Measurements from ENCODE around the gene NRM. TPM values are rescaled to one million over a fixed set of nuclear protein-coding genes. Genes with fewer than 3 reads are reported as not detected.

The NRM gene
- total and polyA plus RNA-seq, 2 of the 13 experiments (the other 11 are each of a cell fraction or from before 2014, with no cell fraction given): 12.5 to 16.0 TPM

DNA sequence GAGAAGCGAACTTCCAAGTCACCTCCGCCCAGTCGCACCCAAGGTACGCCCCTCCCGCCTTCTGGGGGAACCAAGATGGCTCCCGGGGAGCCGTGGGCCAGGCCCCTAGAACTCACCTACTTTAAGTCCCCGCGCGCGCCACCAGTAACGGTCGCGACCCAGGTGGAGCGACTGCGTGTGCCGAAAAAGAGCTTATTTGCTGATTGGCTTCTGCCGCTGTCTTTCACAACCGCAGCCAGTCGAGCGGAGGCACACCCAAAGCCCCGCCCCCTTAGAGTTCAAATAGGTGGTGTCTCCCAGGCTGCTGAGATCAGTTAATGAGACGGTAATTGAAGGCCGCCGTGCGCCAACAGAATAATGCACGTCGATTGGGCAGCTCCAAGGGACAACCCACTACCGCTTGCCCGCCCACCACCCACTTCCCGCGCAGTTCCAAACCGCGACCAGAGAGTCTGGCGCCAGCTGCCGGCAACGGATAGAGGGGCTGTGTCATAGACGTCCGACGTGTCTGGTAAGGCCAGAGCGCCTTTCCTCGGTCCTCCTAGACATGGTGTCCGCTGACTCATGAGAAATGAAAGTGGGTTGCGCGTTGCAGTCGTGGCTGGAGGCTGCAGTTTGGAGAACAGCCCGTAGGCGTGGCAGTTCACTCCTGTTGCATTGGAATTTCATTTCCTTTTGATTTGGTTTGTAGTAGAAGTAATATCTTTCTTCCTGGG is 26.5 kb upstream of the NRM start, which contains the start of gene MDC1 (continued):
- TF ChIP-seq, protein P1, sequence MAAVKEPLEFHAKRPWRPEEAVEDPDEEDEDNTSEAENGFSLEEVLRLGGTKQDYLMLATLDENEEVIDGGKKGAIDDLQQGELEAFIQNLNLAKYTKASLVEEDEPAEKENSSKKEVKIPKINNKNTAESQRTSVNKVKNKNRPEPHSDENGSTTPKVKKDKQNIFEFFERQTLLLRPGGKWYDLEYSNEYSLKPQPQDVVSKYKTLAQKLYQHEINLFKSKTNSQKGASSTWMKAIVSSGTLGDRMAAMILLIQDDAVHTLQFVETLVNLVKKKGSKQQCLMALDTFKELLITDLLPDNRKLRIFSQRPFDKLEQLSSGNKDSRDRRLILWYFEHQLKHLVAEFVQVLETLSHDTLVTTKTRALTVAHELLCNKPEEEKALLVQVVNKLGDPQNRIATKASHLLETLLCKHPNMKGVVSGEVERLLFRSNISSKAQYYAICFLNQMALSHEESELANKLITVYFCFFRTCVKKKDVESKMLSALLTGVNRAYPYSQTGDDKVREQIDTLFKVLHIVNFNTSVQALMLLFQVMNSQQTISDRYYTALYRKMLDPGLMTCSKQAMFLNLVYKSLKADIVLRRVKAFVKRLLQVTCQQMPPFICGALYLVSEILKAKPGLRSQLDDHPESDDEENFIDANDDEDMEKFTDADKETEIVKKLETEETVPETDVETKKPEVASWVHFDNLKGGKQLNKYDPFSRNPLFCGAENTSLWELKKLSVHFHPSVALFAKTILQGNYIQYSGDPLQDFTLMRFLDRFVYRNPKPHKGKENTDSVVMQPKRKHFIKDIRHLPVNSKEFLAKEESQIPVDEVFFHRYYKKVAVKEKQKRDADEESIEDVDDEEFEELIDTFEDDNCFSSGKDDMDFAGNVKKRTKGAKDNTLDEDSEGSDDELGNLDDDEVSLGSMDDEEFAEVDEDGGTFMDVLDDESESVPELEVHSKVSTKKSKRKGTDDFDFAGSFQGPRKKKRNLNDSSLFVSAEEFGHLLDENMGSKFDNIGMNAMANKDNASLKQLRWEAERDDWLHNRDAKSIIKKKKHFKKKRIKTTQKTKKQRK (IDR thresholded peaks at IDR 0.05; ENCODE audit: low read length): no peak; the same call in 1 of the 2 replicates
- TF ChIP-seq, protein P2, sequence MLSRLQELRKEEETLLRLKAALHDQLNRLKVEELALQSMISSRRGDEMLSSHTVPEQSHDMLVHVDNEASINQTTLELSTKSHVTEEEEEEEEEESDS (CRISPR knock-in tag; IDR thresholded peaks at IDR 0.05; ENCODE audit: borderline replicate concordance): peak; percentile 97
- TF ChIP-seq ELF1 (CRISPR knock-in tag; IDR thresholded peaks at IDR 0.05): peak; percentile 86
- TF ChIP-seq CAMTA2 (CRISPR knock-in tag; IDR thresholded peaks at IDR 0.05; ENCODE audit: borderline replicate concordance): peak; percentile 75; the same call in 1 of the 2 replicates
- peak; percentile 99 for TF ChIP-seq SPEN (CRISPR knock-in tag; IDR thresholded peaks at IDR 0.05; ENCODE audit: low read depth)
- TF ChIP-seq KDM6A (CRISPR knock-in tag; IDR thresholded peaks at IDR 0.05; ENCODE audit: low read depth): no peak
- TF ChIP-seq ISX (CRISPR knock-in tag; conservative IDR thresholded peaks at IDR 0.05): no peak
- TF ChIP-seq ZNF136 (CRISPR knock-in tag; IDR thresholded peaks at IDR 0.05; ENCODE audit: low read depth): peak; percentile 60; the same call in 1 of the 2 replicates
- peak; percentile 89; the same call in 1 of the 2 replicates for TF ChIP-seq KLF12 (CRISPR knock-in tag; IDR thresholded peaks at IDR 0.05; ENCODE audit: borderline replicate concordance)
- no peak for TF ChIP-seq ZBTB42 (CRISPR knock-in tag; IDR thresholded peaks at IDR 0.05)
- 0 out of 2 replicates have a peak, but pooled peaks have one; percentile 23 for TF ChIP-seq SMAD9 (CRISPR knock-in tag; IDR thresholded peaks at IDR 0.05)
- TF ChIP-seq SAFB2 (CRISPR knock-in tag; IDR thresholded peaks at IDR 0.05; ENCODE audit: borderline replicate concordance, low read depth): peak; percentile 86
- peak; percentile 77 for TF ChIP-seq ISL2 (CRISPR knock-in tag; IDR thresholded peaks at IDR 0.05)
- TF ChIP-seq ZNF30 (CRISPR knock-in tag; IDR thresholded peaks at IDR 0.05): no peak
- TF ChIP-seq, protein P3, sequence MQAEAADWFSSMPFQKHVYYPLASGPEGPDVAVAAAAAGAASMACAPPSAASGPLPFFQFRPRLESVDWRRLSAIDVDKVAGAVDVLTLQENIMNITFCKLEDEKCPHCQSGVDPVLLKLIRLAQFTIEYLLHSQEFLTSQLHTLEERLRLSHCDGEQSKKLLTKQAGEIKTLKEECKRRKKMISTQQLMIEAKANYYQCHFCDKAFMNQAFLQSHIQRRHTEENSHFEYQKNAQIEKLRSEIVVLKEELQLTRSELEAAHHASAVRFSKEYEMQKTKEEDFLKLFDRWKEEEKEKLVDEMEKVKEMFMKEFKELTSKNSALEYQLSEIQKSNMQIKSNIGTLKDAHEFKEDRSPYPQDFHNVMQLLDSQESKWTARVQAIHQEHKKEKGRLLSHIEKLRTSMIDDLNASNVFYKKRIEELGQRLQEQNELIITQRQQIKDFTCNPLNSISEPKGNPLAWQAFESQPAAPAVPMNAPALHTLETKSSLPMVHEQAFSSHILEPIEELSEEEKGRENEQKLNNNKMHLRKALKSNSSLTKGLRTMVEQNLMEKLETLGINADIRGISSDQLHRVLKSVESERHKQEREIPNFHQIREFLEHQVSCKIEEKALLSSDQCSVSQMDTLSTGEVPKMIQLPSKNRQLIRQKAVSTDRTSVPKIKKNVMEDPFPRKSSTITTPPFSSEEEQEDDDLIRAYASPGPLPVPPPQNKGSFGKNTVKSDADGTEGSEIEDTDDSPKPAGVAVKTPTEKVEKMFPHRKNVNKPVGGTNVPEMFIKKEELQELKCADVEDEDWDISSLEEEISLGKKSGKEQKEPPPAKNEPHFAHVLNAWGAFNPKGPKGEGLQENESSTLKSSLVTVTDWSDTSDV (CRISPR knock-in tag; IDR thresholded peaks at IDR 0.05): no peak; the same call in 1 of the 2 replicates
- TF ChIP-seq ZFP41 (CRISPR knock-in tag; IDR thresholded peaks at IDR 0.05; ENCODE audit: borderline replicate concordance): peak; percentile 63; the same call in 1 of the 2 replicates
- TF ChIP-seq, protein P4, sequence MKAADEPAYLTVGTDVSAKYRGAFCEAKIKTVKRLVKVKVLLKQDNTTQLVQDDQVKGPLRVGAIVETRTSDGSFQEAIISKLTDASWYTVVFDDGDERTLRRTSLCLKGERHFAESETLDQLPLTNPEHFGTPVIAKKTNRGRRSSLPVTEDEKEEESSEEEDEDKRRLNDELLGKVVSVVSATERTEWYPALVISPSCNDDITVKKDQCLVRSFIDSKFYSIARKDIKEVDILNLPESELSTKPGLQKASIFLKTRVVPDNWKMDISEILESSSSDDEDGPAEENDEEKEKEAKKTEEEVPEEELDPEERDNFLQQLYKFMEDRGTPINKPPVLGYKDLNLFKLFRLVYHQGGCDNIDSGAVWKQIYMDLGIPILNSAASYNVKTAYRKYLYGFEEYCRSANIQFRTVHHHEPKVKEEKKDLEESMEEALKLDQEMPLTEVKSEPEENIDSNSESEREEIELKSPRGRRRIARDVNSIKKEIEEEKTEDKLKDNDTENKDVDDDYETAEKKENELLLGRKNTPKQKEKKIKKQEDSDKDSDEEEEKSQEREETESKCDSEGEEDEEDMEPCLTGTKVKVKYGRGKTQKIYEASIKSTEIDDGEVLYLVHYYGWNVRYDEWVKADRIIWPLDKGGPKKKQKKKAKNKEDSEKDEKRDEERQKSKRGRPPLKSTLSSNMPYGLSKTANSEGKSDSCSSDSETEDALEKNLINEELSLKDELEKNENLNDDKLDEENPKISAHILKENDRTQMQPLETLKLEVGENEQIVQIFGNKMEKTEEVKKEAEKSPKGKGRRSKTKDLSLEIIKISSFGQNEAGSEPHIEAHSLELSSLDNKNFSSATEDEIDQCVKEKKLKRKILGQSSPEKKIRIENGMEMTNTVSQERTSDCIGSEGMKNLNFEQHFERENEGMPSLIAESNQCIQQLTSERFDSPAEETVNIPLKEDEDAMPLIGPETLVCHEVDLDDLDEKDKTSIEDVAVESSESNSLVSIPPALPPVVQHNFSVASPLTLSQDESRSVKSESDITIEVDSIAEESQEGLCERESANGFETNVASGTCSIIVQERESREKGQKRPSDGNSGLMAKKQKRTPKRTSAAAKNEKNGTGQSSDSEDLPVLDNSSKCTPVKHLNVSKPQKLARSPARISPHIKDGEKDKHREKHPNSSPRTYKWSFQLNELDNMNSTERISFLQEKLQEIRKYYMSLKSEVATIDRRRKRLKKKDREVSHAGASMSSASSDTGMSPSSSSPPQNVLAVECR (CRISPR knock-in tag; IDR thresholded peaks at IDR 0.05; ENCODE audit: borderline replicate concordance): peak; percentile 98

All from HepG2 (cell line).